GM19035 (cell line): ENCODE data around the gene GRHL1.
A peak's percentile ranks its signal among the peaks of the same experiment; 100 is the strongest.
"Not testable (repeated sequence)": the region's sequence is repeated elsewhere in the genome, so short reads cannot be mapped to it uniquely, and the experiment has no call there.

Source experiments
- ATAC-seq: cut with Tn5 transposase; IDR thresholded peaks from one replicate; pipeline ENCODE4 v1.9.1; 2021; ENCODE audit not compliant: unreplicated experiment

GRHL1 gene

DNA sequence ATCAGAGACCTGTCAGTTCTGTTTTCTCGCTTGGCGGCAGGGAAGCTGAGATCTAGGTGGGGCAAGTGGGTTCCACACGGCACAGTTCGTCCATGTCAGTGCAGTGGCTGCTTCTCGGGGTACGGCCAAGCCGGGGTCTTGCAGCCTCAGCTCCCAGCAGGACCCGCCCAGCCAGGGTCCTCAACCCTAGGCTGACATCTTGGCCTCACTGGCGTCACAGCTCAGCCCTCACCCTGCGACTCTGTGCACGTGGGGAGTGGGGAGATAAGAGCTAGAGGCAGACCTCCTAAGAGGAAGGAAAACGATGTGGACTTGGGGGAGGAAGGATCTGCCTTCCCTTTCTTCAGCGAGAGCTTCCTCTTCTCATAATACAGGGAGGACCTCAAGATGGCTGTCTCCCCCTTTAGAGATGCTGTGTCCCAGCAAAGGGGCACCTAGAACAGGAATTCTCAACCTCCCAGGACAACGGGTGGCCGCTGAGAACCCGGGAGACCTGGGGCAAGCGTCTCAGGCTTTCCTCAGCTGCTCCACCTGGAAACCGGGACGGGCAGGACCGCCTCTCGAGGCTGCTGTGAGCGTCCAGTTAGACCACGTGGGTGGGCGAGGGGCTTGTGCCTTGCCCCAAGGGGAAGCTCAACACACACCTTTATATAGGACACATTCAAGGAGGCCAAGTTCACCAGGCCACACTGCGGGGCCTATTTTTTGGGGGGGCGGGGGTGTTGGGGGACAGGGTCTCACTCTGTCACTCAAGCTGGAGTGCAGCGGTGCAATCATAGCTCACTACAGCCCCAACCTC, 68.3 kb downstream of the GRHL1 start:
- ATAC-seq, result no peak

DNA sequence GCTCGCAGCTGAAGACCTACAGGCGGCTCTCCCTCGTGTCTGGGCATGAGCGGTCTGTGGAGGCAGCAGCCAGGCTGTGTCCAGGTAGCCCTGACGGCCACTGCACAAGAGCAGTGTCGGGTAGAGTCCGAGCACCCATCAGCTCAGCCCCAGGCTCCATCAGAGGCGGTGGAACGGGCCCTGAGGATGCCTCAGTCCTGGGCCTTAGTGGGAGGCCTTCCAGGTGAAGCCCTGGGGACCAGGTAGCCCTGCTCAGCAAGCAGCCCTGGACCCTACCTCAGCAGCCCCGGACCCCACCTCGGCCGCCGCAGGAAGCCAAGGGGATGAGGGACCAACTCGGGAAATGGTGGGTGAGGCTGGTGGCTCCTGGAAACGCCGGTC, 70.5 kb downstream of the GRHL1 start:
- ATAC-seq, result no peak

DNA sequence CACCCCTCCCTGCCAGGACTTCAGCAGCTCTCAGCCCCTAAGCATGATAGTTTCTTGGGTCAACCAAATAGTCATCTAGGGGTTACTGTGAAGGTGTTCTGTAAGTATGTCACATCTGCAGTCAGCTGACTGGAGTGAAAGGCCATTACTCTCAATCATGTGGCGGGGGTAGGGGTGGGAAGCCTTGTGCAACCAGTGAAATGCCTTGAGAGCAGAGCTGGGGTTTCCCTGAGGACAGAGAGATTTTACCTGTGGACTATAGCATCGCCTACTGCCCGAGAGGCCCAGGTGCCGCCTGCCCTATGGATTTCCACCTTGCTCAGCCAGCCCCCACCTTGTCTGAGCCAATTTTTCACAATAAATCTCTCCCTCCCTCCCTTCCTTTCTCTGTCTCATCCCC, 71.0 kb downstream of the GRHL1 start:
- no peak for ATAC-seq

DNA sequence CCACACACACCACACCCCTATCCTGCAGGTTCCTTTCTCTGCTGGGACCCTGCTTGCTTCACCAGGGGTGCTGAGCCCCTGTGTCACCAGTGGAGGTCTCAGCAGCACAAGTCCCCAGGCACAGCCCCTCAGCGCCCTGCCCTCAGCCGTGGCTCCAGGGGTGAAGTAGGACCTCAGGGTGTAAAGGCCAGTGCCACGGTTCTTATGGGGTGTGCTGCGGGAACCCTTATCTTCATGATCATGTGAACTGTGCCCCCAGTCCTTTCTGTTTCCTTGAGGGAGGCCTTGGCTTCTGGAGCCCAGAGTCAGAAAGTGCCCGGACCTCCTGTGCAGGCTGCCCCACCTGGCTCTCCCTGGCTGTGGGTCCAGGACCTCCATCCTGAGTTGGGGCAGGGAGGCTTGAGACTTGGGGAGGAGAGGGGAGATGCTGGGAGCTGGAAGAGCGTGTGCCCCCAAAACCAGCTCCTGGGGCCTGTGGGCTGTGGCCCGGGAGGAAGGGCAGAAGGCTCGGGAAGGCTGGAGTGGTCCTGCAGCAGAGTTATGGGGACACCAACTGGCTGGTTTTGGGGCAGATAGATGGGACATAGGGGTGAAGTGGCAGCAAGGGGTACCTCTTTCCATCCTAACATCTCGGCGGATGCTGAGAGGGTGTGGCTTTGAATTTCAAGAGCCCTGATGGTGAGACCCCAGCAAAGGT, 71.6 kb downstream of the GRHL1 start:
- no peak for ATAC-seq

GRCh38 chr2:10026940-10027569, 75.6 kb downstream of the GRHL1 start:
- no peak for ATAC-seq

GRCh38 chr2:10027660-10028330, 76.3 kb downstream of the GRHL1 start:
- ATAC-seq, result no peak

- ATAC-seq, result no peak
These were observed 77.0 kb downstream of the GRHL1 start for GRCh38 chr2:10028407-10028987.

DNA sequence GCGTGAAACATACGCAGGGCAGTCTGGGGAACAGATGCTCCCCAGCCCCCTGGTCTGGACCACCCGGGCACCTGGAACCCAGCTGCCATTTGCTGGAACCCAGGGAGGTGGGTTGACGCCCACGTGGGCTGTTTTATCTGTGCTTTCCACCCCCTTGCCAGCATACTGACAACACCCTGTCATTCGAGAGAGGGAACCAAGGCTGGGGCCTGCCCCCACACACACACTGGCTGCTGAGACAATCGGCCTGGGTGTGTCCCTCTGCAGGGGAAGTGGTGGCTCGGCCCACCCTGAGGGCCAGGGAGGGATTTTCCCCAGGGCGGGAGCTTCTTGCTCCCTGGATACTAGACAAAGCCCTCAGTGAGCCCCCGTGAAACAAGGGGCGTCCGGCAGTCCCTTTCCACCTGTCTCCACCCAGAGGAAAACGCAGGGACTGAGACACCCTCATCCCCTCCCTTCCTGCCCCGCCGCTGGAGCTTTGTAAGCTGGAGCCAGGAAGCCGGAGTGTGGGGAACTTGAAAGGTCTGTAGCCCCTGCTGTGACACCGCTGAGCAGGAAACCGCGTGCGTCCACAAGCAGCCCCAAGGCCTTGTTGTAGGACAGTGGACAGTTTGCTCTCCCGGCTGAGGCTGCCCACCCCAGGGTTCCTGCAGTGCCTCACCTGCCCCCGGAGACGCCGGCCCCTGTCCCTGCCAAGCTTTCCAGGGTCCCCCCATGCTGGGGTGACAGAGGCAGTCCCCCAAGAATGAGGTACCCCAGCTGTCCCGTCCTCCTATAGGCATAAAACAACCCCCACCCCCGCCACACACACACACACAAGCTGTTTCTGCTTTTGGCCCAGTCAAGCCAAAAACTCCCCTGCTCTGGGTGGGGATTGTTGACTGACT, 77.7 kb downstream of the GRHL1 start:
- ATAC-seq, result peak; percentile 87

GRCh38 chr2:10029875-10030223, 78.4 kb downstream of the GRHL1 start:
- no peak for ATAC-seq

DNA sequence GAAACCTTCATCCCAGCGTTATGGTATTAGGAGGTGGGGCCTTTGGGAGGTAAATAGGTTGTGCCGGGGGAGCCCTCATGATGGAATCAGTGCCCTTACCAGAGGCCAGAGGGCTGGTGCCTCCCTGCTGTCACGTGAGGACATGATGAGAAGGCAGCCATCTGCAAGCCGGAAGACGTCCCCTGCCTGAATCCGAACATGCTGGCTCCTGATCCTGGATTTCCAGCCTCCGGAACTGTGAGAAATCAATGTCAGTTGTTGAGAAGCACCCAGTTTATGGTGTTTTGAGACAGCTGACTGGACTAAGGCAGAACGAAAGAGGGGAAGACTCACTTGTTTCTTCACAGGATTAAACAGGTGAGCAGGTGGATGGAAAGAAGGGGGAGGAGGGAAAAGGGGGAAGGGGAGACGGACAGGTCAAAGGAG, 78.8 kb downstream of the GRHL1 start:
- ATAC-seq, result no peak

DNA sequence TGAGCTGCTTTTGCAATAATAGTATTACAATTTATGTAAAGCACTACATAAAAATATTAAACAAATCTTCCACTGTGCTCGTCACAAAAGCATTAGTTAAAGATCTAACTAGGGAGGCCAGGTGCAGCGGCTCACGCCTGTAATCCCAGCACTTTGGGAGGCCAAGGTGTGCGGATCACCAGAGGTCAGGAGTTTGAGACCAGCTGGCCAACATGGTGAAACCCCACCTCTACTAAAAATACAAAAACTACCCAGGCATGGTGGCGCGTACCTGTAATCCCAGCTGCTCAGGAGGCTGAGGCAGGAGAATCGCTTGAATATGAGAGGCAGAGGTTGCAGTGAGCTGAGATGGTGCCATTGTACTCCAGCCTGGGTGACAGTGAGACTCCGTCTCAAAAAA, 79.3 kb downstream of the GRHL1 start:
- ATAC-seq, result not testable (repeated sequence)

GRCh38 chr2:10031886-10032745, 80.6 kb downstream of the GRHL1 start:
- ATAC-seq, result no peak

GRCh38 chr2:10032746-10033105, 81.2 kb downstream of the GRHL1 start:
- no peak for ATAC-seq

GRCh38 chr2:10033251-10034006, 81.9 kb downstream of the GRHL1 start:
- no peak for ATAC-seq

DNA sequence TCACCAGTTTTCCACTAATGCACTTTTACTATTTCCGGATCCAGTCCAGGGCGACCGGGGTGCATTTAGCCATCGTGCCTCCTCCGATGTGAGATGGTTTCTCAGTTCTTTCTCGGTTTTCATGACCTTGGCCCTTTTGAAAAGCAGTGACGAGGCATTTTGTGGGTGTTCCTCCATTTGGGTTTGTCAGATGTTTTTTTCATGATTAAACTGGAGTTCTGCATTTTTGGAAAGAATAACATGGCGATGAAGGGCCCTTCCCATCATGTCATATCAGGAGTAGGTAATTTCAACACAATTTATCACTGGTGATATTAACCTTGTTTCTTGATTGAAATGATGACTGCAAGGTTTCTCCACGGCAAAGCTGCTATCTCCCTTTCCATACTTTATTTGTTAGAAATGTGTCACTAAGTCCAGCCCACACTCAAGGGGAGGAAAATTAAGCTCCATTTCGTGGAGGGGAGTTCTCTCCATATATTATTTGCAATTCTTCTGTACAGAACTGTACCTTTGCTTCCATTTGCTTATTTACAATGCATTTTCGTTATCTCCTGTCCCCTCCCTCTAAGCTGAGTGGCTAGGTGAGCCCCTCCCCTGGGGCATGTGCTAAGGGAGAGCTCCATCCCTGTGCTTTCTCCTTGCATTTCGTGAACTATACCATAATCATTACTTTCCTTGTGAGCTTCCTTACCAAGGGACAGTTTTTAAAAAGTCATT, 83.0 kb downstream of the GRHL1 start:
- ATAC-seq, result no peak

- no peak for ATAC-seq
These were observed 83.5 kb downstream of the GRHL1 start for GRCh38 chr2:10035053-10035422.

DNA sequence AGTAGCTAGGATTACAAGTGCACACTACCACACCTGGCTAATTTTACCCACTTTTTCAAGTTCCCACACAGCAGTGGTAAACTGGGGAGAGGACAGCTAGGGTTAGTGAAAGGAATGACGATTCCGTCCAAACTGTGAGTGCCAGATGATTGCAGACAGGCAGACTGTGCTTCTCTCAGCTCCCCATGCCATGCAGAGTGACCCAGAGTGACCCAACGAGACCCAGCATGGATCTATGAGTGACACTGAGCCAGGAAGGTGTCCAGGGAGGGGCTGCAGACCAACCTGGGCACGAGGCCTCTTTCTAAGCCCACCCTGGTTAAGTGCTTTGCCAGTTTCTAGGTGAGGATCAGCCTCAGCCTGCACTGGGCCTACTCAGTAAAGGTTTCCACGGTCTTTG, 84.1 kb downstream of the GRHL1 start:
- ATAC-seq, result no peak
